ENCODE measurements around the gene PRKD1. TPM values are rescaled to one million over a fixed set of nuclear protein-coding genes. Genes with fewer than 3 reads are reported as not detected.
"Not testable (repeated sequence)": the region's sequence is repeated elsewhere in the genome, so short reads cannot be mapped to it uniquely, and the experiment has no call there.

The PRKD1 gene
- total RNA-seq, 1 experiment from 2014 or later, result 3.2 TPM

- no peaks in the 10 kb centered on the region for H3K36me3 ChIP-seq (replicated peaks; ENCODE audit: control insufficient read depth, insufficient read depth, low read length)
- H3K27me3 ChIP-seq (ENCODE audit: control insufficient read depth, insufficient read depth, low read length), result no peaks in the 10 kb centered on the region
- no peak overlapping the region for H3K4me3 ChIP-seq (ENCODE audit: insufficient read depth, low read depth, low read length)
- DNase-seq, result no peak
Measured at GRCh38 chr14:29738950-29739349, 188.7 kb downstream of the PRKD1 start.

GRCh38 chr14:29738056-29738455 is 189.6 kb downstream of the PRKD1 start:
- Histone ChIP-seq H3K27me3 (ENCODE audit: control insufficient read depth, insufficient read depth, low read length) (no peaks in the 10 kb centered on the region), H3K4me3 (ENCODE audit: insufficient read depth, low read depth, low read length) (no peak overlapping the region), H3K36me3 (replicated peaks; ENCODE audit: control insufficient read depth, insufficient read depth, low read length) (no peaks in the 10 kb centered on the region)
- no peak for DNase-seq

GRCh38 chr14:29735459-29735858 is 192.2 kb downstream of the PRKD1 start:
- Histone ChIP-seq H3K36me3 (replicated peaks; ENCODE audit: control insufficient read depth, insufficient read depth, low read length) (no peaks in the 10 kb centered on the region), H3K4me3 (ENCODE audit: insufficient read depth, low read depth, low read length) (no peak overlapping the region), H3K27me3 (ENCODE audit: control insufficient read depth, insufficient read depth, low read length) (no peaks in the 10 kb centered on the region)
- DNase-seq, result no peak

GRCh38 chr14:29734732-29735131 is 192.9 kb downstream of the PRKD1 start:
- Histone ChIP-seq H3K36me3 (replicated peaks; ENCODE audit: control insufficient read depth, insufficient read depth, low read length) (no peaks in the 10 kb centered on the region), H3K4me3 (ENCODE audit: insufficient read depth, low read depth, low read length) (no peak overlapping the region), H3K27me3 (ENCODE audit: control insufficient read depth, insufficient read depth, low read length) (no peaks in the 10 kb centered on the region)
- no peak for DNase-seq

- H3K27me3 ChIP-seq (ENCODE audit: control insufficient read depth, insufficient read depth, low read length); H3K4me3 ChIP-seq (ENCODE audit: insufficient read depth, low read depth, low read length); H3K36me3 ChIP-seq (replicated peaks; ENCODE audit: control insufficient read depth, insufficient read depth, low read length); DNase-seq: not testable (repeated sequence)
Measured at GRCh38 chr14:29726560-29727331, 200.9 kb downstream of the PRKD1 start.

- no peaks in the 10 kb centered on the region for H3K36me3 ChIP-seq (replicated peaks; ENCODE audit: control insufficient read depth, insufficient read depth, low read length)
- no peak overlapping the region for H3K4me3 ChIP-seq (ENCODE audit: insufficient read depth, low read depth, low read length)
- H3K27me3 ChIP-seq (ENCODE audit: control insufficient read depth, insufficient read depth, low read length), result no peaks in the 10 kb centered on the region
- DNase-seq, result no peak
Measured at GRCh38 chr14:29724991-29725390, 202.7 kb downstream of the PRKD1 start.

GRCh38 chr14:29722831-29723230 is 204.8 kb downstream of the PRKD1 start:
- Histone ChIP-seq H3K27me3 (ENCODE audit: control insufficient read depth, insufficient read depth, low read length) (no peaks in the 10 kb centered on the region), H3K4me3 (ENCODE audit: insufficient read depth, low read depth, low read length) (no peak overlapping the region), H3K36me3 (replicated peaks; ENCODE audit: control insufficient read depth, insufficient read depth, low read length) (no peaks in the 10 kb centered on the region)
- no peak for DNase-seq

GRCh38 chr14:29721586-29721985 is 206.1 kb downstream of the PRKD1 start:
- H3K27me3 ChIP-seq (ENCODE audit: control insufficient read depth, insufficient read depth, low read length), result no peaks in the 10 kb centered on the region
- H3K36me3 ChIP-seq (replicated peaks; ENCODE audit: control insufficient read depth, insufficient read depth, low read length), result no peaks in the 10 kb centered on the region
- no peak overlapping the region for H3K4me3 ChIP-seq (ENCODE audit: insufficient read depth, low read depth, low read length)
- no peak for DNase-seq

- DNase-seq, result no peak
- Histone ChIP-seq H3K4me3 (ENCODE audit: insufficient read depth, low read depth, low read length) (no peak overlapping the region), H3K27me3 (ENCODE audit: control insufficient read depth, insufficient read depth, low read length) (no peaks in the 10 kb centered on the region), H3K36me3 (replicated peaks; ENCODE audit: control insufficient read depth, insufficient read depth, low read length) (no peaks in the 10 kb centered on the region)
Measured at GRCh38 chr14:29717901-29718300, 209.7 kb downstream of the PRKD1 start.

GRCh38 chr14:29716150-29716549 is 211.5 kb downstream of the PRKD1 start:
- DNase-seq, result no peak
- H3K36me3 ChIP-seq (replicated peaks; ENCODE audit: control insufficient read depth, insufficient read depth, low read length), result no peaks in the 10 kb centered on the region
- H3K27me3 ChIP-seq (ENCODE audit: control insufficient read depth, insufficient read depth, low read length), result no peaks in the 10 kb centered on the region
- H3K4me3 ChIP-seq (ENCODE audit: insufficient read depth, low read depth, low read length), result no peak overlapping the region

GRCh38 chr14:29712601-29713000 is 215.0 kb downstream of the PRKD1 start:
- Histone ChIP-seq H3K36me3 (replicated peaks; ENCODE audit: control insufficient read depth, insufficient read depth, low read length) (no peaks in the 10 kb centered on the region), H3K27me3 (ENCODE audit: control insufficient read depth, insufficient read depth, low read length) (no peaks in the 10 kb centered on the region), H3K4me3 (ENCODE audit: insufficient read depth, low read depth, low read length) (no peak overlapping the region)
- no peak for DNase-seq

- Histone ChIP-seq H3K4me3 (ENCODE audit: insufficient read depth, low read depth, low read length) (no peak overlapping the region), H3K27me3 (ENCODE audit: control insufficient read depth, insufficient read depth, low read length) (no peaks in the 10 kb centered on the region), H3K36me3 (replicated peaks; ENCODE audit: control insufficient read depth, insufficient read depth, low read length) (no peaks in the 10 kb centered on the region)
- DNase-seq, result no peak
Measured at GRCh38 chr14:29710015-29710414, 217.6 kb downstream of the PRKD1 start.

- H3K27me3 ChIP-seq (ENCODE audit: control insufficient read depth, insufficient read depth, low read length), result no peaks in the 10 kb centered on the region
- H3K36me3 ChIP-seq (replicated peaks; ENCODE audit: control insufficient read depth, insufficient read depth, low read length), result no peaks in the 10 kb centered on the region
- no peak overlapping the region for H3K4me3 ChIP-seq (ENCODE audit: insufficient read depth, low read depth, low read length)
- no peak for DNase-seq
Measured at GRCh38 chr14:29709490-29709889, 218.2 kb downstream of the PRKD1 start.

GRCh38 chr14:29706700-29707099 is 220.9 kb downstream of the PRKD1 start:
- no peaks in the 10 kb centered on the region for H3K27me3 ChIP-seq (ENCODE audit: control insufficient read depth, insufficient read depth, low read length)
- no peaks in the 10 kb centered on the region for H3K36me3 ChIP-seq (replicated peaks; ENCODE audit: control insufficient read depth, insufficient read depth, low read length)
- H3K4me3 ChIP-seq (ENCODE audit: insufficient read depth, low read depth, low read length), result no peak overlapping the region
- no peak for DNase-seq

- no peak for DNase-seq
- H3K27me3 ChIP-seq (ENCODE audit: control insufficient read depth, insufficient read depth, low read length), result no peaks in the 10 kb centered on the region
- H3K36me3 ChIP-seq (replicated peaks; ENCODE audit: control insufficient read depth, insufficient read depth, low read length), result no peaks in the 10 kb centered on the region
- H3K4me3 ChIP-seq (ENCODE audit: insufficient read depth, low read depth, low read length), result no peak overlapping the region
Measured at GRCh38 chr14:29705801-29706200, 221.8 kb downstream of the PRKD1 start.

GRCh38 chr14:29689597-29689996 is 238.1 kb downstream of the PRKD1 start:
- not testable (repeated sequence) for DNase-seq; H3K36me3 ChIP-seq (replicated peaks; ENCODE audit: control insufficient read depth, insufficient read depth, low read length); H3K4me3 ChIP-seq (ENCODE audit: insufficient read depth, low read depth, low read length); H3K27me3 ChIP-seq (ENCODE audit: control insufficient read depth, insufficient read depth, low read length)
